GM21619 (cell line): ENCODE measurements around the gene HDAC8.
"Not testable (repeated sequence)": the region's sequence is repeated elsewhere in the genome, so short reads cannot be mapped to it uniquely, and the experiment has no call there.

Experiments
- ATAC-seq: cut with Tn5 transposase; IDR thresholded peaks from one replicate; pipeline ENCODE4 v1.9.1; 2021; ENCODE audit not compliant: unreplicated experiment

HDAC8 gene

DNA sequence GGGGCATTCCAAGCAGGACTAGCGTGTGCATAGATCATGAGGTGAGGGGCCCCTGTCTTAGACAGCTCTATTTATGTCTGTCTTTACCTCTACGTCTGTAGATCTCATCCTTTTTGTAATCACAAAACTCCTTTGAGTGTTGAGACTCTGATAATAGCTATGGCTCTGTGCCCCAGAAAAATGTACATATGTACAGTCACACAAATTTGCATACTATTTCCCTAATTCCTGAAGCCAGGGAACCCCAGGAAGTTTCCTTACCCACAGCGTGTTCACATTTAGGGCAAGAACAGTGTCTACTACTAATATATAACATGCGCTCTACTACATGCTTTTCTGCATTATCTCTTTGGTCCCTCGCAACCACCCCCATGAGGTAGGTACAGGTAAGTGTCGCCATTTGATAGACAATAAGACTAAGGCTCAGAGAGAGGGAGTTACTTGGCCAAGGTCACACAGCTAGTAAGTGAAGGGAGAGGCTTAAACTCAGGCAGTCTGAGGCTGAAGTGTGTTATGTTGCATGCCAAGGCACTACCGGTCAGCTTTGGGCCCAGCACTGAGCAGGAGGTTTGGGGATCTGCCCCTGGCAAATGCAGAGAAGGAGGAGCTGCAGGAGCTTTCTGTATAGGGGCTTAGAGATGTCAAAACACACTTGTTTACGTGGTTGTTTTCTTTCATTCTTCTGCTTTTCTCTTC lies 245.9 kb downstream of the HDAC8 start:
- ATAC-seq = no peak

DNA sequence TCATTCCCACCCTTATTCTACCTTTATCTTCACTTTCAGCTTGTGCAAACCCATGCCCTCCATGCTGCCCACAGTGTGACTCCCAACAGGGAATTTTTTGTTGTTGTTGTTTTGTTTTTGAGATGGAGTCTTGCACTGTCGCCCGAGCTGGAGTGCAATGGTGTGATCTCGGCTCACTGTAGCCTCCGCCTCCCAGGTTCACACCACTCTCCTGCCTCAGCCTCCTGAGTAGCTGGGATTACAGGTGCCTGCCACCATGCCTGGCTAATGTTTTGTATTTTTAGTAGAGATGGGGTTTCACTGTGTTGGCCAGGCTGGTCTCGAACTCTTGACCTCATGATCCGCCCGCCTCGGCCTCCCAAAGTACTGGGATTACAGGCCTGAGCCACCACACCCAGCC lies 253.0 kb downstream of the HDAC8 start:
- ATAC-seq = not testable (repeated sequence)

DNA sequence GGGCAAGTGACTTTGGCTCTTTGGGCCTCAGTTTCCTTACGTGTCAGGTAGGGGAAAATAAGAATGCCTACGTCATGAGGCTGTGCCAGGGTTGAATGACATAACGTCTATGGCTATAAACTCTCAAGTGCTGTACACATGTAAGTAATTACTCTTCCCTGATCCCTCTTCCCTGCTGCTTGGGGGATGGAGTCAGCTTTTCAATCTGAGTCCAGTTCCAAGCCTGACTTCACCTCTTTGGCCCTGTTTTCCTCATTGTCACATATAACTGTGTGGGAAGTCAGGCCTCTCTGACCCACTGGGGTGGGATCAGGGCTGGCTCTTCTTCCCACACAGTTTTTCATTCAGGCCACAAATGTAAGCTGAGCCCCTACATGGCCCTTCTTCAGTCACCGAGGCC lies 255.5 kb downstream of the HDAC8 start:
- ATAC-seq = no peak

DNA sequence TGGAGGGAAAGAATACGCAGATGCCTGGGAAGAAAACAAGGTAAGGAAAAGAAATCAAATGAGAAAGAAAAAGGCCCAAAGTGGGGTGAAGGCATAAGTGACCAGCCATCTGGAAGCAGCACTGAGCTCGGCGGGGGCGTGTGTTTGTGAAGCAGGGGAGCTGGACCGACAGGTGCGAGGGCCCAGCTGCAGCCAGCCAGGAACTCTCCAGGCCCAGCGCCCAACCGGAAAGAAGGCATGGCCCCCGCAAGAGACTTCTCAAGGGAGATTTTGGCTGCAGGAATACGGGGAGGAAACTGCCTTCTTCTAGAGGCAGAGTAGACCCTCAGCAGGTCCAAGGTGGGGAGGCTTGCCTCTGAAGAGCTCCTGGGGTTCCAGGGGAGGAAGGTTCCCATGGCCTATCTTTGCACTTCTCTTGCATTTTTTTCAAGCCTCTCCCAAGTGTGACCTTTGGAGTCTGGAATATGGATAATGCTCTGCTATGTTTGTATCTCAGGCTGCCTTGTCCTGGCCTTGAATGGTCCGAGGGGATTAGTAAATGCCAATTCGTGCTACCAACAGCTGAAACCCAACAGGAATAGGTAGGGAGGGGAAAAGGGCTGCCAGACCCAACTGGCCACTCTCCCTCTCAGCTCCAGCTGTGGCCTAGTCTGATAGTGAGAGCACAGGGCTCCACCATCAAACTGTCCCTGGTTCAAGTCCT lies 256.1 kb downstream of the HDAC8 start:
- no peak for ATAC-seq

DNA sequence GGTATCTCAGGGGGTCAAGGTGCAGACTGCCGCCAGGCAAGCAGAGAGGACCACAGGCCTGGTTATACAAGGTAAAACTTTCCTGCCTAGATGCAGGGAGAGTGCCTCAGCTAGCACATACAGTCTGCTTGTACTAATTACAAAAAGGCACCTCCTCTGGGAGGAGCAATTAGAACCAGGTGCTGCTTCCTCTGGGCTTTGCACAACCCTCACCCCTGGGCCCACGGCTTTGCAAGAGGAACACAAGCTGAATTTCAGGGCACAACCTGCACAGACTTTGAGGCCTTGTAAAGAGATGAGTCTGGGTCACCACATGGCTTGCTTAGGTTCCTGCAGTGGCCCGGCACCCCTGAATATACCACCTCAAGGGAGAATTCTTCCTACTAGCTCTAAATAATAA lies 257.8 kb downstream of the HDAC8 start:
- ATAC-seq = no peak

DNA sequence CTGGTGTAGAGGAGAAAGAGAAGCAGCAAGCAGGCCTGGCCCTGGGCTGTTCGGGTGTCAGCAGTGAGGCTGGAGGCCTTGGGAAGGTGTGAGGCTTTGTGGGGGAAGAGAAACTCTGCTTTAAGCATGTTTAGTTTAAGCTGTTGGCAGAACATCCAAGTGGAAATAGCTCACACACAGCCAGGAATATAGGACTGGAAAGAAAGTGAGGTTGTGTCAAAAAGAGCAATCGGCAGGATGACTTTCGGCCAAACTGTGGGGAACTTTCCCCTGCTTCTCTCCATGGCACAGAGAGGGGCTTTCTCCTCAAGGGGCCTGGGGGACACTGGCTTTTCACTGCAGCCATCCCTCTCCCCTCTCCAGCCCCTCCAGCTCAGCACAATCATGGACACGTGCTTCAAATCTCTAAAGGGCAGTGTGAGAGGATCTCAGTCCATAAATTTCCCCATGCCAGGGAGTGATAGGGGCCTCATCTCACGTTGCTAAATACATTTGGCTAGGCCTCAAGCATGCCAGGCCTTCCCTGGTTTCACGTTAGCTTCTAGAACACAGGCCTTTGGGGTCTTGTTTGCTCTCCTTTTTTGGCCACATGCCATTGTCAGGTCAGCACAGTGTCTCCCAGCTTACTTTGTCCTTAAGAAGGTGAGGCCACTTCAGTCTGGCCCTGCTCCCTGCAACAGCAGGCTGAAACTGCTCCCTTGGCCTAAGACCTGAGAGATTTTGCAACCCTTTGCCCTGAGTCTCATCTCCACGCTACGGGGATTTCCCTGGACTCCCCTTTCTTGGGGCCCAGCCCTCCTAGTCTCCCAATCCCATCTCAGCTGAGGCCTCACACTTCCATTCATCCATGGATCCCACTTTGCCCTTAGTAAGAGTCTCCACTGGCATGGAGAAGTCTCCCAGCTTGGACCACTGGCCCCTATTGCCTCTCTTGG lies 258.7 kb downstream of the HDAC8 start:
- ATAC-seq = no peak

DNA sequence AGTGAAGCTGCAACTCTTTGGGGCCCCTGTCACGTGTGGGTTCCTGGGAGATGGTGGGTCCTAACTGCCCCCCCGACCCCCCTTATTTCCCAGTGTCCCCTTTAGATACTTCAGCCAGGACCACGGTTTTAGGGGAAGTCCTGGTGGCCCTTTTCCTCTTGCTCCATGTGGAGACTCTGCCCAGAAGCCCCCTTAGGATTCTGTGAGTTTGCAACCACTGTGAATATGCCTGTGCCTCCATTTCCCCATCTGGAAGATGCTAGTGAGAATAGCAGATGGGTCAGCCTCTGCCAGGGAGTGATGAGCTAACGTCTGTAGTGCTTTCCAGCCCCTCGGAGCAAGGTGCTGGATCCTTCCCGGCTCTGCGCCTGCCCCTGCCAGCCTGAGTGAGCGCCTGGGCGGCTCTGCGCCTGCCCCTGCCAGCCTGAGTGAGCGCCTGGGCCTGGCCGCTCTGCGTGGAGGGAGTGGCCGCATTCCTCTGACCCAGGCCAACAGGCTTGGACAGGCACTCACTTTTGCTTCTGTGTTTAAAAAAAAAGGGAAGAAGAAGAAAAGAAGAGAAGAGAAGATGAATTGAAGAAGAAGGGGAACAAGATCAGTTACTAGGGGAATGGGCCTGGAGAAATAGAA lies 260.2 kb downstream of the HDAC8 start:
- no peak for ATAC-seq

DNA sequence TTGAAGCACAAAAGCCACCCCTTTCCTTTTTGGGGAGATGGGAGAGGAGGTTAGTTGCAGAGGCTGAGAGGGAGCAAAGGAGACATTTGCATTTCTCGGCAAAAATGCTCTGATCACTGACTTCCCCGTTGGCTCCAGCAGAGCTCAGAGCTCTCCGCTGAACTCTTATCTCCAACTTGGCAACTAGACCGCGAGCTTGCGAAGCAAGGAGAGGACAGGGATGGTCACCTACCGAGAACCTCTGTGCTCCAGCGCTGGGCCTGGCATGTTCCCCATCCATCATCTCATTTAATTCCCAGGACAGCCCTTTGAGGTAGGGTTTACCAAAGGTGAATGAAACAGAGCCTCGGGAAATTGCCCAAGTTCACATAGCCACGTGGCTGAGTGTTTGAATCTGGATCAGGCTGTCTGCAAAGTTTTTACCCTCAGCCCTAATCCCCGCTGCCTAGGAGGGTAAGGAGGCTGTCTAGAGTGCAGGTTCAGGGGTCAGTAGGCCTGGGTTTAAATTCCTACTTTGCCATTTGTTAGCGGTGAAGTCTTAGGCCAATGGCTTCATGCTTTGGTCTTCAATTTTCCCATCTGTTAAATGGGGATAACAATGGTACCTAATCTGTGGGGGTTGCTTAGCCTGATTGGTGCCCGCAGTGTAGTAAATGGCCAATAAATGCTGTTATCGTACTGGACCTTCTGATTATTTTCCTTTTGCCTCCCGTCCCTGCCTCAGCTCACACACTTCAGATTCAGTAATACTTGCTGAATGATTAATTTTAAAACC lies 263.2 kb downstream of the HDAC8 start:
- ATAC-seq = no peak

DNA sequence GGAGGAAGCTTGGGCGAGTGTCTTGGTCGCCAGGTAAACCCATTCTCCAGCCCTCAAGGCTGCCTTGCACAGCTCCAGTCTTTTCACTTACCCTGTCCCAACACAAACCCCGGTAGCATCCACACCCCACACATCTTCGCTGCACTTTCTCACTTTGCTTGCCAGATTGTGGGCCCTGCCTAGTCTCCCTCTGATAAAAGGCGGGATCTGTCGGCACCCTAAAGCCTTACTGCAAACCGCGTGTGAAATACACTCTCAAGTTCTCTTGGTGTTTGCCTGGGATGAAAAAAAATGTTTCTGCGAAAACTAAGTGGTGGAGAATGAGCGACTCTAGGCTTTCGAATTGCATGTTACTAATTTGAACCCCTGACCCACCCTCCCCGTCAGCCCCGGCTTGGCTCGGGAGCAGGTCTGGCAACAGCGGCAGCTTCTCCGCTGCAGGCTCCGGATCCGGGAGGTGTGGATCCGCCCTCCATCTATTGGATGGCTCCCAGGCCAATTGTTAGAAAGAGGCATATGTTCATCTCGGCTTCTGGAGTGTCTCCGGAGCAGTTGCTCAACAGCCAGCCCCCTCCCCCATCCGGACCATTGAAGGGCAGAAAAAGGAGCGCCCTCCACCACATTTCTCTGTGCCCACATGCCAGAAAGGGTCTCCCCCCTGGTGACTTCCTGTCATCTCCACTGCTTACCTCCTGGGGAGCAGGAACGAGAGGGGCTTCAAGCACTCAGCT lies 263.9 kb downstream of the HDAC8 start:
- no peak for ATAC-seq

DNA sequence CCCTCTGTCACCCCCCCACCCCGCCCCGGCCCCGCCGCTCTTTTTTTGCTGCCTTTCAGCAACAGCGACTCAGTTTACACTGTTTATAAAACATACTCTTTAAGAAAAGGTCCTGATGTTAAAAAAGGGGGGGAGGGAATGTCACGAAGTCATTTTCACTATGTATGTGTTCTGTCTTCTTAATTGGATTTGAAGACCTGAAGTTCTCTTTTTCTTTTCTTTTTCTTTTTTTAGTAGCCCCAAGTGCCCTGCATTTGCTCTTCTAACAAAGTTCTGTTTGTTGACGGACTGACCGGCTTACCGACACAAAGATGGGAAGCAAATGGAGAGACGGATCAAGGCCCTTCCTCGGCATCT lies 264.5 kb downstream of the HDAC8 start:
- ATAC-seq = no peak

DNA sequence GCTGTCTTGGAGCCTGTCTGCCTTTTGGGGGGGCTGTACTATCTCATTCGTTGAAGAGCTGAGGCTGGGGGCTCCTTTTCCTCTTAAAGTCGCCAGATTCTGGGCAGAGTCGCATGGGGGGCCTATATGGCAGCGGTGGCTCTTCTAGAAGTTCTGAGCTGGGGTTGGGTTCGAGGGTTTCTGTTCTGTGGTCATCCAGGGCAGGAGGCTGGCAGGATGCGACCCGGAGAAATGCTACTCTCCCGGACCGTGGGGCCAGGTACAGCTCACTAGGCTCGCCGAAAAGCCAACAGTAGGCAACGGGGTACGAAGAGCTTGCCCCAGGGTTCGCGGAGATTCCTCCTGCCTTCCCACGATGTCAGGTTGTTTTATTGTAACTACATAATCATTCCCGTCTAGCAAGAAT lies 265.0 kb downstream of the HDAC8 start:
- no peak for ATAC-seq

DNA sequence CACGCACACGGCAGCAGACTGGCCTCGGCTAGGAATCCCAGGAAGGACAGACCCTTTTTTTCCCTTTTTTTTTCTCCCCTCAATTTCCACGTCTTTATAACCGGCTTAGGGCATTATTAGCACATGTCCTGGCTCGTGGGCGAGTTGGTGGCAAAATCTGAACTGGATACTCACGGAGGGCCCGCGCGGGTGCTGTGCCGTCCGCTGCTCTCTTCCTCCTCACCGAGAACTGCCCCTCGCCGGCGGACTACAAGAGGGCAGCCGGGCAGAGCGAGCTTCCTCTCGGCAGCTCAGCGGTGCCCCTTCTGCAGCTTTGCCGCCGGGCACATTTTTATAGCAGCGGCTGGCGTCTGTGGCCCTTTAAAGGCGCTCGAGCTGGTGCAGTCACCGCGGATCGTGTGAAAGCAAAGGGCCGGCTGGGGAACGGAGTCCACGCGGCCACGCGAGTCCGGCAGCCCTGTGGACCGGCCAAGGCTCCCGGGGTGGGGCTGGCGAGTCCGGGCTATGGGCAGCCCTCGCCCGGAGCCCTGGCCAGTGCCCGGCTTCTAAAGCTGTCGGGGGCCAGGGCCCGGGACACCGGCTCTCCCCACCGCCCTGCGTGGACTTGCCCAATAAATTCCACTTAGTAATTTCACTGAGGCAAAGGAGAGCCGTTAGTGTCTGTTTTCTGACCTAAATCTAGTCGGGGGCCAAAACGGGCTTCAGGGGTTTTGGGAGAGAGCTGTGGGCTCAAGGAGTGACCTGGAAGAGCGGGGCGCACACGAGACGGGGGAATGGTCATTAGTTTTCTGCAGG lies 265.6 kb downstream of the HDAC8 start:
- peak; percentile 51 for ATAC-seq

DNA sequence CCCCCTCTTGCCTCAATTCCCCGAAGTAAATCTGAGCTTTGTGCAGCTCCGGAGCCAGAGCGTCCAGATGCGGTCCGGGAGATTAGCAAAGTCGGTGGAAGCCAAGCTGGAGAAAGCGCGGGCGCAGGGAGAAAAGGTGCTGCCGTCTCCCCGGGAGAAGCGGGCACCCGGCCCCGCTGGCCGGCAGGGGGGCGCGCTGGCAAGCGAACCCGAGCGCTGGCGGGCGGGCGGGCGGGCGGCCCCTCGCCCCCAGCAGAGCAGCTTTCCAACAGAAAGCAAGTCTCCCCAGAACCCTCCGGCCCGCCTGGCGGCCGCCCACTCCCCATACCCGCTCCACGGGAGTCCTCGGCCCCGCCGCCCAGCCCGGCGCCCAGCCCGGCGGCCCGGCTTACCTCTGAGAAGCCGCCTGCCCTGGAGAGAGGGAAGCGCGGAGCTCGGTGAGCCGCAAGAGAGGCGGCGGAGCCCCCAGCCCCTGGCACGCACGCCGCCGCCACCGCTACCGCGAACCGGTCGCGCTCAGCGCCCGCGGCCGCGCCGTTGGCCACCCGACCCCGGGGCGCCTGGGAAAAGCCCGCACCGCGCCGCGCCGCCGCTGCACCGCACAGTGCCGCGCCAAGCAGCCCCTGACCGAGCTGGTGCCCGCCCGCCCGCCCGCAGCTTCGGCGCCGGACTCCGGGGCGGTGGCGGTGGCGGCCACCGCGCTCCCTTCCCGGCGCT lies 266.4 kb downstream of the HDAC8 start:
- ATAC-seq = no peak

DNA sequence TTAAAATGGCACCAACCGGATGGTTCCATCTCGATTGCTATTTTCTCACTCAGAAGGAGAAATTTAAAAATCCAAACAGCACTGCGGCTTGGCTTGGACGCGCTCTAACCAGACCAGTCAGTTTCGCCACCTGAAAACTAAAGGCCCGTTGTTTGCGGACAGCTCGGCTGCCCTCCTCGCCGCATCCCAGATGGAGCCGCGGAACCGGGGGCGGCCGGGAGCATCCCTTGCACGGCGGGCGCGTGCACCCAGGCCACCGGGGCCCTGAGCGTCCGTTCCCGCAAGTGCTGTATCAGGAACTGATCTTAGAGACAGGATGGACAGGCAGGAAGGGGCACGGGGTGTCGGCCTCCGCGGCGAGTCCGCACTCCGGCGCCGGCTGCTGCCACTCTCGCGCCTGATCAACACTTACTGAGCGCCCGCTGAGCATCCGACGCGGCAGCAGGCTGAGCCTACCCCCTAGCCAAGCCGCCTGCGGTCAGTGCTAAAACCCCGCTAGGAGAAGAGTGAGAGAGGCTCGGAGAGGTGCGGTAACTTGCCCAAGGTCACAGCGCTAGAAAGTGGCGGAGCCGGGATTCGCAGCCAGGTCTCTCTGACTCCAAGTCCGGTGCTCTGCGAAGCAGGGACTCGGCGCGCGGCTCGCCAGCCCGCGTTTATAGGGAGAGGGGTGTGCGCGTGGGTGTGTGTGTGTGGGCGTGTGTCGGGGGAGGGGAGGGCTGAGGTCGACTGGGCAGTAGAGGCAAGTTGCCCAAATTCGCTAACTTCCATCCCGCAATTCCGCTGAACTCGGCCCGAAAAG lies 267.2 kb downstream of the HDAC8 start, which contains the start of gene CITED1:
Gene CITED1 (minus strand): TSS at position 629 of the 799 bp plus-strand sequence. CDS start 3,045 bp downstream, outside the sequence.
- no peak for ATAC-seq

DNA sequence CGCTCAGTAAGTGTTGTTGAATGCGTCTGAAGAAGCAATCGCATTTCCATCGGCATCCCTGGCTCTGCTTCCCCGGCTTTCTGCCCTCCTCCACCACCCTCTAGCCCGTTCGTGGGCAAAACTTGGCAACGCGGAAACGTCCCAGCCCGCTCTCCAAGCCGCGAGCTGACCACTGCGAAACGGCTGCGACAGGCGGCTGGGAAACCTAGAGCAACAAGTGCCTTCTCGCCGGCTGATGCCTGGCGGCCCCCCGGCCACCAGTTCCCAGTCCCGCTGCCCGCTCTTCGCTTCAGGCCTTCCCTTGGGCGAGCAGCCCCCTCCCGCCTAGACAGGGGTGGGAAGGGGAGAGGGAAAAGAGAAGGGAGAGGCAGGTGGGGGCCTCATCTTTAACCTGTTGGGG lies 267.8 kb downstream of the HDAC8 start:
- ATAC-seq = no peak

DNA sequence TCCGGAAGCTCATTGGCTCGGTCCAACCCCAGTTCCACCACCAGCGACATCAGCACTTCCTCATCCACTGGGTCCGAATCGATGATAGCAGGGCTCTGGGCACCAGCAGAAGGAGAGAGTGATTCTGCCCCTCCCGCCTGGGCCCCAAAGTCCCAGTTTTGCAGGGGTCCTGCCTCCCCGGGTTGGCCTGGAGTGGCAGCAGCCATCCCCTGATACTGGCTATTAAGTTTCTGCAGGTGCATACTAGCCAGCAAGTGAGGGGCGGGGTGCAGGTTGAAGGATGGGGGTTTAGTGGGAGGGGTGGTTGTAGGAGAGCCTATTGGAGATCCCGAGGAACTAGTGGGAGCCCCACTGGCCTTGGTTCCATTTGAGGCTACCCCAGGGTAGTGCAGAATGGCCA lies 270.9 kb downstream of the HDAC8 start:
- no peak for ATAC-seq

DNA sequence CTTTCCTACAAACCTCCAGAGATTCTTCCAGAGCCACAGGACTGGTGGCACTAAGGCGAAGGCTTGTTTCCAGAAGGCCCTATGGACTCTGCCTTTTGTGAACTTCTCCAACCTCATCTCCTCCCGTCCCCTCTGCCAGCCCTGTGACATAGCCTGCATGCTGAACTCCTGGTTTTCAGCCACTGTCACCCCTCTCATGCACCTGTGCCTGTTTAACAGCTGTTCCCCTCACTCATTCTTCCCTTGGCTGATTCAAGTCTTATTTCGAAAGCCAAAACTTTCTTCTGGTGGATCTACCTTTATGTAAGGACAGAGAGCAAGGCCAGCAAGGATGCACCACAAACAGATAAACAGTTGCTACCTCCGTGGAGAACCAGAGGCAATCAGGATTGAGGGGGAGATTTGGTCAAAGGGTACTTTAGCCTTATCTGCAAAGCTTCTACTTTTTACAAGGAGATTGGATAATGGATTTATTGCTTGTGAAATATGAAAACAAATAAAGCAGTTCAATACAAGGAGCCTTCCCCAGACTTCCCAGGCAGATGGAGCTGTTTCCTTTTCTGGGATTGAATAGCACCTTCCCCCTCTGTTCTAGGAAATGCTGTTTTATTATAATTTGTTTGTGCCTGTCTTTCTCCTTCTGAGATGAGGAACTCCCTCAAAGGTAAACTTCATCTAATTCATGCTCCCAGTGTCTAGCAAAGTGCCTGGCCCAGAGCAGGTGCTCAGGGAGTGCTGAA lies 272.6 kb downstream of the HDAC8 start:
- ATAC-seq = no peak
